ENCODE measurements around the gene UBE4A. TPM values are rescaled to one million over a fixed set of nuclear protein-coding genes. Genes with fewer than 3 reads are reported as not detected.
A peak's percentile ranks its signal among the peaks of the same experiment; 100 is the strongest.

UBE4A gene
- total and polyA plus RNA-seq, 2 of the 4 experiments (the other 2 are of a cell fraction), result 15.2 to 69.7 TPM

- Histone ChIP-seq H3K4ac (ENCODE audit: low read depth, low read length) (no peak overlapping the region), H3K4me2 (ENCODE audit: low read depth, low read length) (no peak overlapping the region), H4K5ac (ENCODE audit: low read depth, low read length) (no peak overlapping the region), H2AFZ (replicated peaks; ENCODE audit: low read length, poor library complexity) (no peak overlapping the region), H4K91ac (ENCODE audit: insufficient read depth, low read depth, low read length) (no peak overlapping the region), H3K9me1 (ENCODE audit: insufficient read depth, low read length) (no peaks in the 10 kb centered on the region), H3K79me1 (ENCODE audit: low read depth in 1 of 2, low read length in 2 of 2) (no peaks in the 10 kb centered on the region), H2BK5ac (ENCODE audit: low read depth, low read length, poor library complexity, severe bottlenecking) (no peak overlapping the region), H3K9ac (ENCODE audit: low read depth, low read length) (no peak overlapping the region), H2AK9ac (replicated peaks; ENCODE audit: low read depth, low read length, poor library complexity) (no peak overlapping the region), H3K4me3 (ENCODE audit: insufficient read depth, low read depth, low read length) (no peak overlapping the region), H3K23ac (ENCODE audit: low read depth, low read length) (no peak overlapping the region), H3K56ac (ENCODE audit: extremely low read depth, insufficient read depth, low read length) (no peak overlapping the region), H2AK5ac (ENCODE audit: low read depth, low read length) (no peak overlapping the region), H3K27ac (ENCODE audit: insufficient read depth, low read length) (no peak overlapping the region), H3K36me3 (ENCODE audit: control insufficient read depth, insufficient read depth, low read length) (peaks cover 45% of the 10 kb centered on the region), H2BK20ac (ENCODE audit: low read depth, low read length) (no peak overlapping the region), H3K9me3 (ENCODE audit: control insufficient read depth, insufficient read depth, low read length) (no peaks in the 10 kb centered on the region), H3K14ac (replicated peaks; ENCODE audit: low read depth, low read length) (no peak overlapping the region), H2BK15ac (ENCODE audit: low read depth, low read length) (no peak overlapping the region), H2BK120ac (ENCODE audit: low read depth, low read length) (no peak overlapping the region), H4K8ac (ENCODE audit: low read depth in 2 of 2, low read length in 2 of 2) (no peak overlapping the region), H3K4me1 (ENCODE audit: control insufficient read depth, insufficient read depth, low read length) (no peaks in the 10 kb centered on the region), H3K18ac (ENCODE audit: low read depth, low read length) (no peak overlapping the region), H3K27me3 (ENCODE audit: control insufficient read depth, insufficient read depth, low read length) (no peaks in the 10 kb centered on the region), H4K20me1 (ENCODE audit: insufficient read depth, low read length) (no peaks in the 10 kb centered on the region)
- WGBS, 2 experiments (ENCODE audit: extremely low coverage in 2 of 2, insufficient read length in 1 of 2), result no CpG with 5 or more reads among the region's 5 CpGs
- TF ChIP-seq CEBPB (IDR thresholded peaks at IDR 0.05; ENCODE audit: low read depth, low read length) (peak; percentile 62), POLR2A (IDR thresholded peaks at IDR 0.05; ENCODE audit: low read depth, low read length) (no peak)
- BruUV-seq (replicated peaks), result no TSS peak
- no peak for DNase-seq
- intact Hi-C loops (cut with micrococcal nuclease) (no loop called here), in situ Hi-C loops (cut with MboI; ENCODE audit: low sequenced_read_pairs) (loop anchor here (25.0 kb wide), 1 partner anchor 1012 kb away; no protein-coding TSS in a partner anchor), dilution Hi-C loops (cut with HindIII; ENCODE audit: low sequenced_read_pairs, unreplicated experiment) (no loop called here)
- CTCF ChIA-PET, result no interaction called here
- no peak for ATAC-seq (ENCODE audit: low read depth)
- POLR2A ChIA-PET (ENCODE audit: unreplicated experiment), result no interaction called here
Measured at GRCh38 chr11:118373871-118374270, 14.5 kb downstream of the UBE4A start.
